H9 (cell line): Measurements from ENCODE around the gene MARK4. TPM values are rescaled to one million over a fixed set of nuclear protein-coding genes. Genes with fewer than 3 reads are reported as not detected.

Experiments
- DNase-seq: peaks from one replicate; pipeline ENCODE4 v3.0.0-alpha.2; 2017
- H2AFZ ChIP-seq: one replicate; pipeline ENCODE4 v1.6.1; 2013; ENCODE audit warnings: mild to moderate bottlenecking, low read length, control low read depth, moderate library complexity
- H2AK5ac ChIP-seq: 2 replicates; pipeline ENCODE4 v1.6.1; 2013; ENCODE audit warnings: low read length, control low read depth, mixed read lengths; ENCODE audit not compliant: insufficient read length
- H2BK120ac ChIP-seq: one replicate; pipeline ENCODE4 v1.6.1; 2013; ENCODE audit warnings: low read depth, mild to moderate bottlenecking, low read length, control low read depth, inconsistent platforms; ENCODE audit not compliant: poor library complexity, severe bottlenecking
- H2BK12ac ChIP-seq: 2 replicates; pipeline ENCODE4 v1.6.1; 2013; ENCODE audit warnings: low read length, control low read depth, mixed read lengths, low read depth; ENCODE audit not compliant: insufficient read length
- H2BK15ac ChIP-seq: 2 replicates; pipeline ENCODE4 v1.6.1; 2013; ENCODE audit warnings: low read depth, low read length, control low read depth
- H2BK20ac ChIP-seq: one replicate; pipeline ENCODE4 v1.6.1; 2013; ENCODE audit warnings: low read depth, mild to moderate bottlenecking, low read length, control low read depth, inconsistent platforms; ENCODE audit not compliant: poor library complexity, severe bottlenecking
- H2BK5ac ChIP-seq: 2 replicates; pipeline ENCODE4 v1.6.1; 2013; ENCODE audit warnings: low read length, control low read depth, mixed read lengths; ENCODE audit not compliant: insufficient read length
- H3K14ac ChIP-seq: 2 replicates; pipeline ENCODE4 v1.6.1; 2013; ENCODE audit warnings: low read length, control low read depth; ENCODE audit not compliant: insufficient read depth
- H3K18ac ChIP-seq: 2 replicates; pipeline ENCODE4 v1.6.1; 2013; ENCODE audit warnings: low read depth, mild to moderate bottlenecking, mixed read lengths, low read length, control low read depth; ENCODE audit not compliant: insufficient read length
- H3K23ac ChIP-seq: 2 replicates; pipeline ENCODE4 v1.6.1; 2013; ENCODE audit warnings: low read length, control low read depth, mixed read lengths, low read depth; ENCODE audit not compliant: insufficient read length
- H3K23me2 ChIP-seq: 2 replicates; pipeline ENCODE4 v1.6.1; 2013; ENCODE audit warnings: low read depth, mild to moderate bottlenecking, mixed read lengths, low read length, control low read depth; ENCODE audit not compliant: insufficient read length, poor library complexity, severe bottlenecking
- H3K27ac ChIP-seq: 2 replicates; pipeline ENCODE4 v1.5.1; 2013; ENCODE audit warnings: low read length, control low read depth, mixed read lengths, low read depth; ENCODE audit not compliant: insufficient read length
- H3K27me3 ChIP-seq: 2 replicates; pipeline ENCODE4 v1.6.1; 2013; ENCODE audit warnings: low read length, control low read depth, inconsistent platforms; ENCODE audit not compliant: insufficient read depth
- H3K4ac ChIP-seq: 2 replicates; pipeline ENCODE4 v1.6.1; 2013; ENCODE audit warnings: low read depth, mild to moderate bottlenecking, control low read depth, inconsistent platforms, low read length, moderate library complexity
- H3K4me1 ChIP-seq: 2 replicates; pipeline ENCODE4 v1.6.1; 2013; ENCODE audit warnings: low read length, control low read depth, inconsistent platforms; ENCODE audit not compliant: insufficient read depth
- H3K4me2 ChIP-seq: 2 replicates; pipeline ENCODE4 v1.6.1; 2013; ENCODE audit warnings: low read length, control low read depth, mixed read lengths; ENCODE audit not compliant: insufficient read length, insufficient read depth
- H3K56ac ChIP-seq: 2 replicates; pipeline ENCODE4 v1.6.1; 2013; ENCODE audit warnings: low read depth, mild to moderate bottlenecking, mixed read lengths, low read length, control low read depth; ENCODE audit not compliant: insufficient read length
- H3K79me1 ChIP-seq: 2 replicates; pipeline ENCODE4 v1.6.1; 2013; ENCODE audit warnings: low read depth, mild to moderate bottlenecking, moderate library complexity, low read length, control low read depth, inconsistent platforms; ENCODE audit not compliant: insufficient read depth, poor library complexity, severe bottlenecking
- H3K79me2 ChIP-seq: 2 replicates; pipeline ENCODE4 v1.6.1; 2013; ENCODE audit warnings: low read length, control low read depth, inconsistent platforms; ENCODE audit not compliant: insufficient read depth
- H3K9ac ChIP-seq: 2 replicates; pipeline ENCODE4 v1.6.1; 2013; ENCODE audit warnings: low read length, control low read depth, mixed read lengths; ENCODE audit not compliant: insufficient read length; ENCODE audit errors: extremely low read depth
- H3K9me3 ChIP-seq: one replicate; pipeline ENCODE4 v1.6.1; 2013; ENCODE audit warnings: low read depth, low read length, inconsistent platforms; ENCODE audit not compliant: control insufficient read depth
- H3T11ph ChIP-seq: one replicate; pipeline ENCODE4 v1.6.1; 2013; ENCODE audit warnings: mild to moderate bottlenecking, low read length, control low read depth, inconsistent platforms
- H4K20me1 ChIP-seq: one replicate; pipeline ENCODE4 v1.6.1; 2013; ENCODE audit not compliant: control insufficient read depth, insufficient read length, insufficient read depth
- H4K5ac ChIP-seq: 2 replicates; pipeline ENCODE4 v1.6.1; 2013; ENCODE audit warnings: low read depth, mild to moderate bottlenecking, mixed read lengths, low read length, control low read depth; ENCODE audit not compliant: insufficient read length
- H4K8ac ChIP-seq: replicated peaks from 2 replicates; pipeline ENCODE4 v1.6.1; 2013; ENCODE audit warnings: low read length, control low read depth, mixed read lengths, low read depth; ENCODE audit not compliant: insufficient read length
- H4K91ac ChIP-seq: 2 replicates; pipeline ENCODE4 v1.6.1; 2013; ENCODE audit warnings: low read depth, mild to moderate bottlenecking, moderate library complexity, mixed read lengths, low read length, control low read depth; ENCODE audit not compliant: insufficient read length
- H3K27ac Mint-ChIP-seq, 3 experiments: 2 replicates in 2 of 3; 3 replicates in 1 of 3; pipeline ENCODE4 v1.8.0; 2020 to 2021; ENCODE audit warnings: mixed read lengths in 3 of 3, mild to moderate bottlenecking in 1 of 3, moderate library complexity in 1 of 3
- H3K27me3 Mint-ChIP-seq: 2 replicates; pipeline ENCODE4 v1.8.0; 2021; ENCODE audit warnings: low read depth, mild to moderate bottlenecking, moderate library complexity, mixed read lengths
- H3K36me3 Mint-ChIP-seq, 3 experiments: 2 replicates in 2 of 3; 3 replicates in 1 of 3; pipeline ENCODE4 v1.8.0; 2020 to 2021; ENCODE audit warnings: low read depth in 3 of 3, mixed read lengths in 3 of 3; ENCODE audit not compliant: insufficient read depth in 1 of 3
- H3K4me1 Mint-ChIP-seq, 2 experiments: 2 replicates each; pipeline ENCODE4 v1.8.0; 2020; ENCODE audit warnings: mixed read lengths in 2 of 2
- H3K4me3 Mint-ChIP-seq, 2 experiments: 2 replicates in 1 of 2; 3 replicates in 1 of 2; pipeline ENCODE4 v1.8.0; 2020 to 2021; ENCODE audit warnings: mild to moderate bottlenecking in 2 of 2, mixed read lengths in 2 of 2, moderate library complexity in 1 of 2
- H3K9me3 Mint-ChIP-seq, 2 experiments: 2 replicates in 1 of 2; 3 replicates in 1 of 2; pipeline ENCODE4 v1.8.0; 2020; ENCODE audit warnings: mild to moderate bottlenecking in 2 of 2, mixed read lengths in 2 of 2, moderate library complexity in 1 of 2
- CTCF ChIP-seq: fragments of 200-600 bp; sonication (generic); conservative IDR thresholded peaks from 3 replicates; pipeline ENCODE4 v1.8.0; 2021; ENCODE audit warnings: antibody characterized with exemption, mild to moderate bottlenecking
- WGBS: extraction: QIAGEN DNeasy Blood & Tissue Kit; methylation state at CpG from one replicate; pipeline ENCODE4 v1.1.7; 2013; ENCODE audit warnings: missing lambda C conversion rate, low lambda C conversion rate, mixed read lengths; ENCODE audit not compliant: insufficient read length; ENCODE audit errors: extremely low coverage; 5-methylcytosine and 5-hydroxymethylcytosine counted together
- total RNA-seq: library from RNA; stranded (reverse); gene quantifications from 2 replicates; pipeline ENCODE4 v1.2.1, GENCODE V29; 2021

MARK4 gene
- total RNA-seq, 1 experiment from 2014 or later: 44.7 TPM

- Mint-ChIP-seq H3K27ac (no peak overlapping the region), H3K36me3 (peaks cover 7 to 56% (median 47%) of the 10 kb centered on the region in 3 experiments; a peak in 6 of 7 replicates), H3K9me3 (no peaks in the 10 kb centered on the region), H3K4me1 (peaks cover 0 to 5% of the 10 kb centered on the region in 2 experiments; a peak in 2 of 4 replicates), H3K27me3 (no peaks in the 10 kb centered on the region), H3K4me3 (no peak overlapping the region)
- no peak overlapping the region for H3K4ac ChIP-seq
- H2BK20ac ChIP-seq: no peak overlapping the region
- H3K23me2 ChIP-seq: no peaks in the 10 kb centered on the region
- no peak overlapping the region for H2BK5ac ChIP-seq
- H2AK5ac ChIP-seq: no peak overlapping the region
- H3K14ac ChIP-seq: no peak overlapping the region
- H4K91ac ChIP-seq: no peak overlapping the region
- H2BK120ac ChIP-seq: no peak overlapping the region
- TF ChIP-seq CTCF: no peak
- H2BK15ac ChIP-seq: no peak overlapping the region
- no peaks in the 10 kb centered on the region for H3K9me3 ChIP-seq
- no peak overlapping the region for H3K27ac ChIP-seq
- no peak overlapping the region for H2BK12ac ChIP-seq
- H4K5ac ChIP-seq: no peak overlapping the region
- no peak overlapping the region for H3K56ac ChIP-seq
- no peaks in the 10 kb centered on the region for H3K79me2 ChIP-seq
- no peak overlapping the region for H3K18ac ChIP-seq
- no peak overlapping the region for H3T11ph ChIP-seq
- no peak overlapping the region for H3K4me2 ChIP-seq
- no peak overlapping the region for H2AFZ ChIP-seq
- H3K79me1 ChIP-seq: no peaks in the 10 kb centered on the region
- H3K27me3 ChIP-seq: no peaks in the 10 kb centered on the region
- no peak for DNase-seq
- H3K4me1 ChIP-seq: no peaks in the 10 kb centered on the region
- H4K8ac ChIP-seq: no peak overlapping the region
- H4K20me1 ChIP-seq: no peaks in the 10 kb centered on the region
- H3K9ac ChIP-seq: no peak overlapping the region
- no peak overlapping the region for H3K23ac ChIP-seq
- WGBS: no CpG with 5 or more reads among the region's 7 CpGs
Observed at GRCh38 chr19:45271735-45272108, 20.7 kb downstream of the MARK4 start.
